ENCODE results near the gene ARPIN.

DNA sequence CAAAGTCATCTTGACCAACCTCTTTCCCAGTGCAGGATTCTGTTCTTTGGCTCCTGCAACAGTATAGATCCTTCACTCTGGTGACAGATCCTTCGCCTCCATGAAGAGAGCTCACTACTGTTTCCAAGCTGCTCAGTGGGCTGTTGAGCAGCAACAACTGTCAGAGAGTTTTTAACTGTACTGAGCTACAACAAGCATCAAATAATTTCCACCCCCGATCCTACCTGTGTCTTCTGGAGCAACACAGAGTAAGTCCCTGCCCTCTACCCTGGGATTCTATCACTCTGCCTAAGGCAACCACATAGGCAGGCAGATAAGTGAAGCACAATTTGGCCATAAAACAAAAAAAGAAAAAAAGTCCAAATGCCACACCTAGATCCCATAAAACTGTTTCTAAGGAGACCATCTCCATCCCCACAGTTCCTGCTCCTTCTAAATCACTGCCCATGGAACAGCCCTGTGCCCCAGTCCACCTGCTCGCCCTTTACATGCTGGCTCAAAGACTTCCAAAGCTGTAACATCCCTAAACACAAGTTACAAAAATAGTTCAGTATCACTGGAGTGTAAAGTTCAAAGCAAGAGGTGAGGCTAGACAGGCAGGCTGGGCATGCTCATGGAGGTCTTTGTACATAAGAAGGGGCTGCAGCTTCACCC lies 60.3 kb downstream of the ARPIN start:
- TF ChIP-seq RAD21 (IDR thresholded peaks at IDR 0.05; ENCODE audit: low read depth) = no peak
- TF ChIP-seq EP300 (IDR thresholded peaks at IDR 0.05; ENCODE audit: borderline replicate concordance) = no peak
- TF ChIP-seq CEBPB (IDR thresholded peaks at IDR 0.05) = no peak
- no peak for TF ChIP-seq TCF12 (IDR thresholded peaks at IDR 0.05; ENCODE audit: low read depth)
- no peak for TF ChIP-seq FOXM1 (IDR thresholded peaks at IDR 0.05; ENCODE audit: borderline replicate concordance, low read depth)
